Myocyte (in vitro differentiated cells): ENCODE measurements around the gene RPTOR. TPM values are rescaled to one million over a fixed set of nuclear protein-coding genes. Genes with fewer than 3 reads are reported as not detected.

Source experiments
- DNase-seq: peaks from one replicate; pipeline ENCODE4 v3.0.0-alpha.2; 2012; ENCODE audit warnings: low read depth
- total RNA-seq: library from RNA; depleted of rRNA; stranded (reverse); fragments of >200 nt; gene quantifications from 2 replicates; pipeline ENCODE4 v1.2.3, GENCODE V29; 2014

Gene RPTOR
- total RNA-seq, 1 donor from 2014 or later: 18.0 TPM

- DNase-seq: no peak
Observed at GRCh38 chr17:80664217-80664790, 119.7 kb downstream of the RPTOR start.

- DNase-seq: no peak
Observed at GRCh38 chr17:80665792-80666191, 121.2 kb downstream of the RPTOR start.

DNA sequence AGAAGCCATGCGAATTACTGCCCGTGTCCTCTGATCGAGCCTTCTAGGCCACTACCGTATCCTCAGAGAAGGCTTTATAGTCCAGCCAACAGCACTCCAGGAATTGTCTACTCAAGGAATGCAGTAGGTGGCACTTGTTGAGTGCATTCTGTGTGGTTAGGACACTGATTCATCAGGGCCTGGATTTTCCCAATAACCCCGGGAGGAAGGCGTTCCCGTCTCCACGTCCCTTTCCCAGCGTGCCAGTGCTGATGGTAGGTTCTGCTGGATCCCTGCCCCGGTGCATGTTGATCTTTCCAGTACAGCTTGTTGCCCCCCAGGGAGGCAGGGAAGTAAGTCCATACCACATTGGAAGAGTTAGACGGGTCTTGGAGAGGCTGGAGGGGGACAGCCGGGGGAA, 122.2 kb downstream of the RPTOR start:
- DNase-seq: no peak

- no peak for DNase-seq
Observed at GRCh38 chr17:80667462-80668277, 123.0 kb downstream of the RPTOR start.

GRCh38 chr17:80668375-80669148, 123.9 kb downstream of the RPTOR start:
- DNase-seq: no peak

- DNase-seq: no peak
Observed at GRCh38 chr17:80671039-80671824, 126.6 kb downstream of the RPTOR start.

GRCh38 chr17:80671825-80672110, 127.1 kb downstream of the RPTOR start:
- DNase-seq: no peak

GRCh38 chr17:80673152-80673920, 128.7 kb downstream of the RPTOR start:
- DNase-seq: no peak

- no peak for DNase-seq
Observed at GRCh38 chr17:80675438-80676095, 130.9 kb downstream of the RPTOR start.

DNA sequence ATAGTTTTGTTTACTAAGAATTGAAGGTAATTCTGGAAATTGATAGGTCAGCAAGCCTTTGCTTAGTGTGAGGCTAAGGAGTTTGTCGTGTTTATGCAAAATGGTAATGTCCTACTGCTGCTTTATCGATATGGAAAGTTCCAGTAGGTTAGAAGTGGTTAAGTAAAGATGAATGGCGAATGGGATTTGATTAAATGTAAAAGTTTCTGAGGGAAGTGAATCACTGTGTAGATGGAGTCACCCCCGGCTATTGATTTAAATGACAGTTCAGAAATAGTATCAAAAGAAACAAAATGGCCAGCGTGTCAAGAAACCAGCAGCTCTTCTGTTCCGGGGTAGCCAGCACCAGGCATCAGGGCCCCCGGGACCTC, 131.4 kb downstream of the RPTOR start:
- DNase-seq: no peak

DNA sequence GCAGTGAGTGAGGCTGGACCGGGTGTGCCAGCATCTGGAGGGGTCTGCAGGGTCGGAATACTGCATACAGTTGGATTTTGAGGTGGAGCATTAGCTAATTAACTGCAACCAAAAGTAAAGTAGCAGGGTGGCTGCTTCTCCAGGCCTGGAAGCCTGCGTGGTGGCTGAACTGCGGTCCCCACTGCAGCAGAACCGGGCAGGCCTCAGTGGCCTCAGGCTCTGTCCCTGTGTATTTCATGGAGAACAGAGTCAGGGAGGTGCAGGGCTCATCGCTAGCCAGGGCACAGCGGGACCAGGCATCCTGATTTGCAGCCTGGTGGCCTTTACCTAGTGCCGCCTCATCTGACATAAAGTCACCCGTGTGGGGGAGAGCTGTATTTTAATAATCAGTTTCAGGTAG, 131.9 kb downstream of the RPTOR start:
- DNase-seq: no peak

GRCh38 chr17:80677214-80677756, 132.6 kb downstream of the RPTOR start:
- DNase-seq: no peak

GRCh38 chr17:80679816-80680215, 135.2 kb downstream of the RPTOR start:
- no peak for DNase-seq

DNA sequence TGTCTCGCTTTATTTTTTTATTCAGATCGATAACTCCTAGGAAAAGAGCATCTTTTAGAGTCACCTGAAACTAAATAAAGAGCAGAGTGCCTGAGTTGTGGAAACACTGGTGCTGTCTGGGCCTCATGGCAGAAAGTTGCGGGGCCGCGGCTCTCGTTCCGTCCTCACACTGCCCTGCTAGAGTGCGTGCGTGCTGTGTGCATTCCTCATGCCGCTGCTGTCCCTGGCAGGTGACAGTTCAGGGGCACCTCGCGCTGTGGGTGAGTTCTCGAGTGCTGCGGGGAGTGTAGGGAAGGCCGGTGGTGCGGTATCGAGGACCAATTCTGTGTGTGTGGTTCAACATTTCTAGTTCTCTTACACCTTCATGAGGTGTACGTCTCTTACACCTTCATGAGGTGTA, 136.6 kb downstream of the RPTOR start:
- DNase-seq: no peak

DNA sequence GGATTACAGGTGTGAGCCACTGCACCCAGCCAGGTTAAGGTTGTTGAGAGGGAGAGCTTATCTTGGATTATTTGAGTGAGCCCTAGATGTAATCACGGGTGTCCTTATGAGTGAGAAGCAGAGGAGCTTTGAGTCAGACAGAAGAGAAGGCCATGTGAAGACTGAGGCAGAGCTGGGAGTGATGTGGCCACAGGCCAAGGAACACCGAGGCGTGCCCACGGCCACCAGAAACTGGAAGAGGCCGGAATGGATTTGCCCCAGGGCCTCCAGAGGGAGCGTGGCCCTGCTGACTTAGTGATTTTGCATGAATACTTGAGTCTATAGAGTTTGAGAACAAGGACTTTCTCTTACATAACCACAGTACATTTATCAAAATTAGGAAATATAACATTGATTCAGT, 137.7 kb downstream of the RPTOR start:
- no peak for DNase-seq

DNA sequence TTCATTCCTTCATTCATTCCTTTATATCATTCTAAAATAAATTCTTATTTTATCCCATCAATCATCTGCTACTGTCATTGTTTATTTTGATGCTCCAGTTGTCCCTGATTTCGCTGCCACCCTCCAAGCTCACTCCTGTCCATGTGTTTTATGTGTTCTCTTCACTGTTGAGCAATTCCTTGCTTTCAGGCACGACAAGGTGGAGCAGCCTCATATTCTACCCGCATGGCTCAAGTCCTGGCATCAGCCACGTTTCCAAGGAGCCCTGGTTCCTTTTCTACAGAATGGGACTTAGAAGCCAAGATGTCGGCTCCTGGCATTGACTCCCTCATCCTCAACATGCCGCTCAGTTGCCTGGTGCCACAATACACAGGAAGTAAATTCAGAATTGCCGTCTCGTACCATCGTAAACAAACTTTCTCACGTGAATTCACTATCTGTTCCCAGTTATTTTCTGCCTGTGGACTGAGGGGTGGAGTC, 139.0 kb downstream of the RPTOR start:
- DNase-seq: no peak

DNA sequence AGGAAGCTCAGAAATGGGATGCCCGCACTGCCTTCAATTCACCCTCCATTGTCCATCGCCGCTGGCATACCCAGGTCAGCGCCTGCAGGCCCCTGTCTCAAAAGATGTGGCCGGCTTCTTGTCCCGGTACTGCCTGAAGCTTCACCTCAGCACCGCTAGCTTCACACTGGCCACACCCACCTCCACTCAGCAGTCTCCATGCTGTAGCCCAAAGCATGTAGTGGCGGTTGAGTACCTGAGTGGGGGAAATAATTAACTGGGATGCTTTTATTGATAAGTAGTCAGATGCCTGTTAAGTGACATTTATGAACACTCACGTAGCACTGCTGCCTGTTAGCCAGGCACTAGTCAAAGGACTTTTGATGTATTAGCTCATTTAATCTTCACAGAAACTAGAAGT, 143.2 kb downstream of the RPTOR start:
- DNase-seq: no peak

- no peak for DNase-seq
Observed at GRCh38 chr17:80689129-80689619, 144.5 kb downstream of the RPTOR start.

DNA sequence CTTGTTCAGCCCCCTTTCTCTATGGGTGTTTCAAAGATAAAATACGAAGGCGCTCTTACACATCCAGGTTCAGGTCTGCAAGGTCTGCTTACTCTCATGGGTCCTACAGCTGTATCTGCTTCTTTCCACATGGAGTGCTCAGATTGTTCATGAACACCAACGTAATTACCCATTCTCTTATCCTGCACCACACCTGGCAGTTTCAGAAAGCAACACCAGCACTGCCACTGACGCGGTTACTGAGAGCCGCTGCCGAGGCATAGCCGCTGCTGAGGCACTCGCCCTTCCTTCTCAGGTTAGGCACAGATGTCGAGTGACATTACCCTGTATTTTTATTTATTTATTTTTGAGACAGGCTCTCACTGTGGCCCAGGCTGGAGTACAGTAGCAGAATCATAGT, 147.1 kb downstream of the RPTOR start:
- DNase-seq: no peak

DNA sequence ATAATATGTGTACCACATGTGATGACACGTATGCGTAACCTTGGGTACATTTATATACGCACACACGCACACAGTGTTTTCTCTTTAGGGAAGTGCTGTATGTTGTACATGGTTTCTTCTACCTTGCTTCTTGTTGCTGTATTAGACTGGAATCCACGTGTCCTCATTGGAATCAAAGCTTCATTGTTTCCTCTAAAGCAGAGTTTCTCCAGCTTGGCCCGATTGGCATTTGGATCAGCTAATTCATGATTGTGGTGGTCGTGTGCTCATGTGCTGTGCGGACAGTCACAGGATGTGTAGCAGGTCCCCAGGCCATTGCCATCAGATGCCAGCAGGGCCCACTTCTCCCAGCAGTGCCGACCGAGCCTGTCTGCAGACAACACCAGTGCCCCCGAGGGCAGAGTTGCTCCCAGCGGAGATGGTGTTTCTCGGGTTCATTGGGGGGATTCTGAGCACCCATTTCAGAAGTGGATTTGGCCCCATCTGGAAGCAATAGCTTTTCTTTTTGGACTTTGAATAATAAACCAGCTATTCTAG, 148.4 kb downstream of the RPTOR start:
- no peak for DNase-seq
